Neural progenitor cell (in vitro differentiated cells): ENCODE results near the gene KCNQ1. TPM values are rescaled to one million over a fixed set of nuclear protein-coding genes. Genes with fewer than 3 reads are reported as not detected.

Experiments
- DNase-seq: peaks from one replicate; pipeline ENCODE4 v3.0.0-alpha.2; 2016; ENCODE audit warnings: low spot score
- H2AFZ ChIP-seq: fragments of 200-600 bp; sonication (generic); replicated peaks from 2 replicates; pipeline ENCODE4 v1.6.1; 2016; ENCODE audit warnings: antibody characterized with exemption
- H3F3A ChIP-seq: fragments of 200-600 bp; sonication (generic); 2 replicates; pipeline ENCODE4 v1.6.1; 2016; ENCODE audit warnings: antibody characterized with exemption, low read depth
- H3K27ac ChIP-seq: fragments of 200-600 bp; sonication (generic); 2 replicates; pipeline ENCODE4 v1.5.1; 2016; ENCODE audit warnings: mild to moderate bottlenecking
- H3K27me3 ChIP-seq: fragments of 200-600 bp; sonication (generic); 2 replicates; pipeline ENCODE4 v1.6.1; 2016; ENCODE audit warnings: mild to moderate bottlenecking, moderate library complexity
- H3K36me3 ChIP-seq: fragments of 200-600 bp; sonication (generic); 2 replicates; pipeline ENCODE4 v1.5.1; 2016
- H3K4me1 ChIP-seq: fragments of 200-600 bp; sonication (generic); 2 replicates; pipeline ENCODE4 v1.6.1; 2016; ENCODE audit warnings: mixed run types
- H3K4me2 ChIP-seq: fragments of 200-600 bp; sonication (generic); 2 replicates; pipeline ENCODE4 v1.6.1; 2016
- H3K4me3 ChIP-seq: fragments of 200-600 bp; sonication (generic); 2 replicates; pipeline ENCODE4 v1.5.1; 2016
- H3K79me2 ChIP-seq: fragments of 200-600 bp; sonication (generic); 2 replicates; pipeline ENCODE4 v1.6.1; 2016; ENCODE audit warnings: low read depth
- H3K9ac ChIP-seq: fragments of 200-600 bp; sonication (generic); 2 replicates; pipeline ENCODE4 v1.6.1; 2016
- H3K9me3 ChIP-seq: fragments of 200-600 bp; sonication (generic); 2 replicates; pipeline ENCODE4 v1.5.1; 2016; ENCODE audit warnings: low read depth
- H4K20me1 ChIP-seq: fragments of 200-600 bp; sonication (generic); 2 replicates; pipeline ENCODE4 v1.6.1; 2016; ENCODE audit warnings: low read depth
- H3K27ac Mint-ChIP-seq: 3 replicates; pipeline ENCODE4 v1.8.0; 2021; ENCODE audit warnings: mixed read lengths
- H3K27me3 Mint-ChIP-seq: 2 replicates; pipeline ENCODE4 v1.8.0; 2022; ENCODE audit warnings: low read depth, mild to moderate bottlenecking, inconsistent platforms, moderate library complexity, mixed read lengths; ENCODE audit not compliant: insufficient read depth
- H3K36me3 Mint-ChIP-seq: 3 replicates; pipeline ENCODE4 v1.8.0; 2021; ENCODE audit warnings: mixed read lengths
- H3K4me1 Mint-ChIP-seq: 3 replicates; pipeline ENCODE4 v1.8.0; 2021; ENCODE audit warnings: mixed read lengths
- H3K4me3 Mint-ChIP-seq: 3 replicates; pipeline ENCODE4 v1.8.0; 2021; ENCODE audit warnings: mild to moderate bottlenecking, moderate library complexity, mixed read lengths
- H3K9me3 Mint-ChIP-seq: 3 replicates; pipeline ENCODE4 v1.8.0; 2020; ENCODE audit warnings: mixed read lengths
- EZH2 ChIP-seq: fragments of 200-600 bp; sonication (generic); IDR thresholded peaks from 2 replicates; pipeline ENCODE4 v1.6.1; 2017; ENCODE audit warnings: antibody characterized with exemption, mild to moderate bottlenecking, moderate library complexity
- EZH2phosphoT487 ChIP-seq: fragments of 200-600 bp; sonication (generic); IDR thresholded peaks from 2 replicates; pipeline ENCODE4 v1.6.1; 2017; ENCODE audit warnings: antibody characterized with exemption
- total RNA-seq: library from RNA; depleted of rRNA; stranded (reverse); fragments of >200 nt; gene quantifications from 2 replicates; pipeline ENCODE4 v1.2.3, GENCODE V29; 2015; ENCODE audit warnings: low replicate concordance
- TF ChIP-seq, protein P1 (sequence below): fragments of 200-600 bp; sonication (generic); IDR thresholded peaks from 2 replicates; pipeline ENCODE4 v1.5.1; 2017; ENCODE audit warnings: antibody characterized with exemption, mild to moderate bottlenecking

KCNQ1 gene
- total RNA-seq, 1 donor from 2014 or later: 0.11 TPM

DNA sequence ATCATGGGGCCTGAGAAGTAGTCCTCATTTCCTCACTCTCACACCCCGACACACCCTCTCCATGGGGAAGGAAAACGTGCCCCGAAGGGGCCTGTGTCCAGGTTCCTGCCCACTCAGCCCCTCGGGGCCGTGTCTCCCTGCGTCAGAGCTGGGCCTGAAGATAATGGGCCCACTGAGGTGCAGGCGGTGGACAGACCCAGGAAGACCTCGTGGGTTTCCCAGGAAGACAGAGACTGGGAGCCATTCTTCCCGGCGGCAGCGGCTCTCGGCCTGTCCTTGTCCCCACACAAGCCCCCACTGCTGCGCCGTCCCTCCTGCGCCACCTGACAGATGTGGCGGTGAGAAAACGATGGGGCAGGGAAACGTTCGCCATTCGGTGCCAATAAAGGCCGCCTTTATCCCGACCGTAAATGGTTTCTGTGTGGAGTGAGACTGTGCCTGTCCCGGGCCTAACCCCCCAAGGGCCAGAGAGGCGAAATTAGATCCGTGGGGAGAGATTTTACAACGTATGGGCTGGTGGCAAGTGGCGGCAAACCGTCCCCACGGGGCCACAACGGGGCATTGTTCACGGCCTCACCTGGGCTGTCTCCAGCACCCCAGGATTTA, 351.8 kb downstream of the KCNQ1 start:
- DNase-seq: no peak
- peaks cover 11% of the 10 kb centered on the region for H3K9me3 Mint-ChIP-seq
- H3F3A ChIP-seq: no peaks in the 10 kb centered on the region
- H3K4me1 Mint-ChIP-seq: peaks cover 21% of the 10 kb centered on the region
- H3K4me2 ChIP-seq: no peak overlapping the region
- H3K27ac Mint-ChIP-seq: no peak overlapping the region
- H3K27ac ChIP-seq: no peak overlapping the region
- no peak overlapping the region for H3K9ac ChIP-seq
- H3K36me3 ChIP-seq: no peaks in the 10 kb centered on the region
- no peaks in the 10 kb centered on the region for H4K20me1 ChIP-seq
- no peak overlapping the region for H3K4me3 Mint-ChIP-seq
- H3K36me3 Mint-ChIP-seq: peaks cover 6% of the 10 kb centered on the region
- peaks cover 14% of the 10 kb centered on the region for H3K27me3 ChIP-seq
- H3K9me3 ChIP-seq: no peaks in the 10 kb centered on the region
- no peak for TF ChIP-seq EZH2
- TF ChIP-seq, protein P1, sequence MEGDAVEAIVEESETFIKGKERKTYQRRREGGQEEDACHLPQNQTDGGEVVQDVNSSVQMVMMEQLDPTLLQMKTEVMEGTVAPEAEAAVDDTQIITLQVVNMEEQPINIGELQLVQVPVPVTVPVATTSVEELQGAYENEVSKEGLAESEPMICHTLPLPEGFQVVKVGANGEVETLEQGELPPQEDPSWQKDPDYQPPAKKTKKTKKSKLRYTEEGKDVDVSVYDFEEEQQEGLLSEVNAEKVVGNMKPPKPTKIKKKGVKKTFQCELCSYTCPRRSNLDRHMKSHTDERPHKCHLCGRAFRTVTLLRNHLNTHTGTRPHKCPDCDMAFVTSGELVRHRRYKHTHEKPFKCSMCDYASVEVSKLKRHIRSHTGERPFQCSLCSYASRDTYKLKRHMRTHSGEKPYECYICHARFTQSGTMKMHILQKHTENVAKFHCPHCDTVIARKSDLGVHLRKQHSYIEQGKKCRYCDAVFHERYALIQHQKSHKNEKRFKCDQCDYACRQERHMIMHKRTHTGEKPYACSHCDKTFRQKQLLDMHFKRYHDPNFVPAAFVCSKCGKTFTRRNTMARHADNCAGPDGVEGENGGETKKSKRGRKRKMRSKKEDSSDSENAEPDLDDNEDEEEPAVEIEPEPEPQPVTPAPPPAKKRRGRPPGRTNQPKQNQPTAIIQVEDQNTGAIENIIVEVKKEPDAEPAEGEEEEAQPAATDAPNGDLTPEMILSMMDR: no peak
- no peak for TF ChIP-seq EZH2phosphoT487
- H2AFZ ChIP-seq: no peak overlapping the region
- H3K27me3 Mint-ChIP-seq: peaks cover 18% of the 10 kb centered on the region
- H3K79me2 ChIP-seq: no peaks in the 10 kb centered on the region
- no peak overlapping the region for H3K4me3 ChIP-seq
- H3K4me1 ChIP-seq: peaks cover 3% of the 10 kb centered on the region

DNA sequence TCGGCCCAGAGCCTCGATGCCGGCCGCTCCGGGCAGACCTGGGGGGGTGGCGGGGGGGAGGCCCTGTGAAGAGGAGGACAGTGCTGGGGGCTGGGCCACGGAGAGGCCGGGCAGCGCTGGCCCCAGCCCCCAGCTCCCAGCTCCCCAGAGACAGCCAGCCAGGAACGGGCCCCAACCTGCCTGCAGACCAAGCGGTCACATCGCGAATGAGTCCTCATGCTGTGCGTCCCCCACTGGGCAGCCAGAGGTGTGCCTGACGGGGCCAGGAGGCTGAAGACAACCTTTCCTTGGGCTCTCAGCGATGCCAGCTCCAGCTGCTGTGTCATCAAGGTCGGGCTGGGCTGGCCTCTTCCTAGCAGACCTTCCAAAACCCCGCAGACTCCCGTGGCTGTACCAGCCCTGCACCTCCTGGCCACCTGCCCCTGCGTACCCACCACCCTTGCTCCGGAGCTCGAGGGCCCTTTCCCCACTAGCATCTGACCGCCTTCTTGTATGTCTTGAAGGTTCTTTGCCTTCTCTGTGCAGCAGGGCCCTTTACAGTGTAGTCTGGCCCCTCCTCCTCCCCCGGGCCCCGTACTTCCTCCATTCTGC, 352.4 kb downstream of the KCNQ1 start:
- H3K4me1 Mint-ChIP-seq: peaks cover 19% of the 10 kb centered on the region
- H3K27ac Mint-ChIP-seq: no peak overlapping the region
- Histone ChIP-seq H3K4me1 (peaks cover 3% of the 10 kb centered on the region), H3K9ac (no peak overlapping the region), H3F3A (no peaks in the 10 kb centered on the region), H3K4me2 (no peak overlapping the region), H3K9me3 (no peaks in the 10 kb centered on the region), H3K36me3 (no peaks in the 10 kb centered on the region), H3K79me2 (no peaks in the 10 kb centered on the region), H4K20me1 (no peaks in the 10 kb centered on the region), H3K27me3 (peaks cover 9% of the 10 kb centered on the region), H3K27ac (no peak overlapping the region), H3K4me3 (no peak overlapping the region), H2AFZ (no peak overlapping the region)
- H3K27me3 Mint-ChIP-seq: peaks cover 19% of the 10 kb centered on the region
- DNase-seq: no peak
- TF ChIP-seq EZH2phosphoT487 (no peak), EZH2 (no peak)
- TF ChIP-seq, protein P1: no peak
- no peak overlapping the region for H3K4me3 Mint-ChIP-seq
- H3K9me3 Mint-ChIP-seq: peaks cover 11% of the 10 kb centered on the region
- H3K36me3 Mint-ChIP-seq: peaks cover 6% of the 10 kb centered on the region

DNA sequence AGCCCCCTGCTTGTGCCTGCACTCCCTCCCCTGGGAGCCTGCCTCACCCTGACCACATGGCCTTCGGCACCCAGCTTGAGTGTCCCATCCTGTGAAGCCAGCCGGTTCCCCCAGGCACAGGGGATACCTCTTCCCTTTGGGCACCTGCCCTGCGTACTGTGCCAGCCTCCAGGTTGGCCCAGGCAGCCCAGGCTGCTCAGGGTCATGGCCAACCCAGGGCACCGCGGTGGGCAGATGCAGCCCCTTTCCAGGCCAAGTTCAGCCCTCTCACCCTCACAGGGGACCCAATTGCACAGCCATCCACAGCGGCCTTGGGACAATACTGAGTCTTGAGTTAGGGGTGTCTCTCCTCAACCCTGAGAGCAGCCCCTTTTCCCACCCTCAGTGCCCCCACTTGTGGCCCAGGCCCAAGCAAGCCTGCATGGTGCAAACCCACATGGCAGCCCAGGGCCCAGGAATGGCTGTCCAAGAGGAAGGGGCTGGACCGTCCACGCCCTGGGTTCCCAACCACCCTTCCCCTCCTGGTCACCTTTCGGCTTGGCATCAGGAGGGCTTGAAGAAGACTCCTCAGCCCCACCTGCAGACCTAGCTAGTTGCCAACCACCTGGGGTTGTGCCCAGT, 353.0 kb downstream of the KCNQ1 start:
- Histone ChIP-seq H3K36me3 (no peaks in the 10 kb centered on the region), H3K9ac (no peak overlapping the region), H3K27me3 (peaks cover 6% of the 10 kb centered on the region), H2AFZ (no peak overlapping the region), H3K4me3 (no peak overlapping the region), H3K27ac (no peak overlapping the region), H3K9me3 (no peaks in the 10 kb centered on the region), H3F3A (no peaks in the 10 kb centered on the region), H3K79me2 (no peaks in the 10 kb centered on the region), H4K20me1 (no peaks in the 10 kb centered on the region), H3K4me2 (no peak overlapping the region), H3K4me1 (no peaks in the 10 kb centered on the region)
- TF ChIP-seq, protein P1: no peak
- no peak for TF ChIP-seq EZH2phosphoT487
- TF ChIP-seq EZH2: no peak
- Mint-ChIP-seq H3K4me3 (no peak overlapping the region), H3K4me1 (peaks cover 15% of the 10 kb centered on the region), H3K27ac (no peak overlapping the region), H3K9me3 (peaks cover 11% of the 10 kb centered on the region), H3K36me3 (peaks cover 6% of the 10 kb centered on the region), H3K27me3 (peaks cover 19% of the 10 kb centered on the region)
- DNase-seq: no peak
